Measurements from ENCODE around the gene ADCK2.
"Not testable (repeated sequence)": the region's sequence is repeated elsewhere in the genome, so short reads cannot be mapped to it uniquely, and the experiment has no call there.

The ADCK2 gene

GRCh38 chr7:140696024-140696679, 23.4 kb downstream of the ADCK2 start:
- peak; percentile 93 to 98 (median 96) for DNase-seq

- peak; percentile 71 to 87 (median 80) for DNase-seq
Observed at GRCh38 chr7:140696680-140697446, 24.1 kb downstream of the ADCK2 start, which contains the start of gene NDUFB2. NDUFB2 (plus strand) TSS chr7:140696708; CDS start chr7:140696745, 37 bp downstream.

GRCh38 chr7:140697447-140698143, 24.9 kb downstream of the ADCK2 start:
- no peak for DNase-seq

- no peak for DNase-seq
Observed at GRCh38 chr7:140698477-140698876, 25.7 kb downstream of the ADCK2 start.

GRCh38 chr7:140702774-140703173, 30.0 kb downstream of the ADCK2 start:
- no peak for DNase-seq

- DNase-seq = no peak
Observed at GRCh38 chr7:140704205-140704604, 31.5 kb downstream of the ADCK2 start.

- DNase-seq = no peak
Observed at GRCh38 chr7:140707132-140707531, 34.4 kb downstream of the ADCK2 start.

GRCh38 chr7:140708764-140709163, 36.0 kb downstream of the ADCK2 start:
- DNase-seq = not testable (repeated sequence)

- DNase-seq = not testable (repeated sequence)
Observed at GRCh38 chr7:140712392-140712791, 39.6 kb downstream of the ADCK2 start.

- no peak for DNase-seq
Observed at GRCh38 chr7:140714331-140715040, 41.7 kb downstream of the ADCK2 start.

- peak; percentile 29 to 70 (median 56) for DNase-seq
Observed at GRCh38 chr7:140719721-140720120, 47.0 kb downstream of the ADCK2 start.

- DNase-seq = no peak
Observed at GRCh38 chr7:140722254-140722653, 49.5 kb downstream of the ADCK2 start.

GRCh38 chr7:140723006-140723405, 50.3 kb downstream of the ADCK2 start:
- no peak for DNase-seq

GRCh38 chr7:140723574-140723973, 50.8 kb downstream of the ADCK2 start:
- DNase-seq = no peak

GRCh38 chr7:140724706-140725105, 52.0 kb downstream of the ADCK2 start:
- no peak for DNase-seq

GRCh38 chr7:140726281-140726680, 53.5 kb downstream of the ADCK2 start:
- DNase-seq = peak; percentile 10 to 48 (median 26)

GRCh38 chr7:140732416-140732815, 59.7 kb downstream of the ADCK2 start:
- DNase-seq = no peak

- DNase-seq = no peak
Observed at GRCh38 chr7:140734096-140734495, 61.4 kb downstream of the ADCK2 start.

GRCh38 chr7:140734729-140735128, 62.0 kb downstream of the ADCK2 start:
- no peak for DNase-seq

- no peak for DNase-seq
Observed at GRCh38 chr7:140738280-140738679, 65.5 kb downstream of the ADCK2 start.

GRCh38 chr7:140743255-140743654, 70.5 kb downstream of the ADCK2 start:
- not testable (repeated sequence) for DNase-seq

GRCh38 chr7:140744005-140744404, 71.3 kb downstream of the ADCK2 start:
- no peak for DNase-seq

Measured in suppressor macrophage (primary cell).